Measurements from ENCODE around the gene ACSL5. TPM values are rescaled to one million over a fixed set of nuclear protein-coding genes. Genes with fewer than 3 reads are reported as not detected.

Gene ACSL5
- total RNA-seq (ENCODE audit: unreplicated experiment): 0.64 TPM
- long read RNA-seq, partial matches to known transcripts: 1 of 1 reads
- long read RNA-seq, other reads (novel, unspliced or antisense): 0 of 1 reads

DNA sequence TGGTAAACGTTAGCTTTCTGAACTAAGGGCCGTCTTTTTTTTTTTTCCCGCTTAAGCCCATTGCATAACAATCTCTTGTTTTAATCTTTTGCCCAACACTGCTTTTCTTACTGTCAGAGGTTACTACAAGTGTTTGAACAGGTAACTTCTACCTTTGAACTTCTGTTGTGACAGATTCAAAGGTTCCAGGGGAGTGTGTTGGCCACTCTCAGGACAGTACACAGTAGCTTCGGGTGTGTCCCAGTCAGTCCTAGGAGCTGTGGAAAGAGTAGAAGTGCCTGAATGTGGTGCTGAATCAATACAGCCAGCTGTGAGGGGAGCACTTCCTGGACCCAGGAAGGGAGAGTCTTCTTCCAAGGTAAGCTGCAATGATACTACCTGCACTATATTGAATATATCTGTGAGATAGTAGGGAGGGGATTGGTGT, at the start of gene ACSL5:
Gene ACSL5, plus strand, starts transcription at position 205 of the 427 bp plus-strand sequence. CDS start 20,831 bp downstream, outside the sequence.
- Mint-ChIP-seq H3K4me3 (ENCODE audit: unreplicated experiment) (no peak within 1 kb of the TSS), H3K27ac (ENCODE audit: unreplicated experiment) (peak within 1 kb of the TSS; percentile 4), H3K36me3 (ENCODE audit: low read depth, unreplicated experiment) (peaks cover 4% of the 10 kb centered on the region), H3K4me1 (ENCODE audit: unreplicated experiment) (peaks cover 12% of the 10 kb centered on the region), H3K9me3 (ENCODE audit: unreplicated experiment) (no peaks in the 10 kb centered on the region), H3K27me3 (ENCODE audit: unreplicated experiment) (peaks cover 5% of the 10 kb centered on the region)
- DNase-seq (ENCODE audit: low spot score): no peak
- no peak for TF ChIP-seq CTCF (IDR thresholded peaks at IDR 0.05; ENCODE audit: unreplicated experiment)

DNA sequence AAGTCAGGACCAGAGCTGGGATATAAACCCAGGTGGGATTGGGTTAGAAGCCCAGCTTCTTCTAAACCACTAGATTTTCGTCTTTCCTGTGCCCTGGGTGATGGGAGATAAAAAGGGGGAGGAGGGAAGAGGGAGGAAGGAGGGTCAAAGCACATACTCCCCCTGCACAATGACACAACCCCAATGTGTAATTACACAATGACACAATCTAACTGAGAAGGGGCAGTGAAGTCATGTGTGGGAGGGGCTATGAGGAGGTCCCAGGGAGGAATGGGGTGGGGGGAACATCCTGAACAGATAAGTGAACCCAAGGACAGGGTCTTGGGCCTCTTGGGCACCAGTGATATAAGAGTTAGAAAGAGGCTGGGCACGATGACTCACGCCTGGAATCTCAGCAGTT, 46.2 kb upstream of the ACSL5 start:
- Mint-ChIP-seq H3K27ac (ENCODE audit: unreplicated experiment) (no peak overlapping the region), H3K36me3 (ENCODE audit: low read depth, unreplicated experiment) (no peaks in the 10 kb centered on the region), H3K9me3 (ENCODE audit: unreplicated experiment) (no peaks in the 10 kb centered on the region), H3K4me3 (ENCODE audit: unreplicated experiment) (no peak overlapping the region), H3K27me3 (ENCODE audit: unreplicated experiment) (peaks cover 8% of the 10 kb centered on the region), H3K4me1 (ENCODE audit: unreplicated experiment) (peaks cover 5% of the 10 kb centered on the region)
- DNase-seq (ENCODE audit: low spot score): no peak
- no peak for TF ChIP-seq CTCF (IDR thresholded peaks at IDR 0.05; ENCODE audit: unreplicated experiment)

GRCh38 chr10:112330162-112330561, 43.8 kb upstream of the ACSL5 start:
- H3K27me3 Mint-ChIP-seq (ENCODE audit: unreplicated experiment): peaks cover 9% of the 10 kb centered on the region
- no peak for TF ChIP-seq CTCF (IDR thresholded peaks at IDR 0.05; ENCODE audit: unreplicated experiment)
- no peak overlapping the region for H3K4me3 Mint-ChIP-seq (ENCODE audit: unreplicated experiment)
- no peaks in the 10 kb centered on the region for H3K36me3 Mint-ChIP-seq (ENCODE audit: low read depth, unreplicated experiment)
- peaks cover 8% of the 10 kb centered on the region for H3K4me1 Mint-ChIP-seq (ENCODE audit: unreplicated experiment)
- no peak for DNase-seq (ENCODE audit: low spot score)
- no peak overlapping the region for H3K27ac Mint-ChIP-seq (ENCODE audit: unreplicated experiment)
- no peaks in the 10 kb centered on the region for H3K9me3 Mint-ChIP-seq (ENCODE audit: unreplicated experiment)

DNA sequence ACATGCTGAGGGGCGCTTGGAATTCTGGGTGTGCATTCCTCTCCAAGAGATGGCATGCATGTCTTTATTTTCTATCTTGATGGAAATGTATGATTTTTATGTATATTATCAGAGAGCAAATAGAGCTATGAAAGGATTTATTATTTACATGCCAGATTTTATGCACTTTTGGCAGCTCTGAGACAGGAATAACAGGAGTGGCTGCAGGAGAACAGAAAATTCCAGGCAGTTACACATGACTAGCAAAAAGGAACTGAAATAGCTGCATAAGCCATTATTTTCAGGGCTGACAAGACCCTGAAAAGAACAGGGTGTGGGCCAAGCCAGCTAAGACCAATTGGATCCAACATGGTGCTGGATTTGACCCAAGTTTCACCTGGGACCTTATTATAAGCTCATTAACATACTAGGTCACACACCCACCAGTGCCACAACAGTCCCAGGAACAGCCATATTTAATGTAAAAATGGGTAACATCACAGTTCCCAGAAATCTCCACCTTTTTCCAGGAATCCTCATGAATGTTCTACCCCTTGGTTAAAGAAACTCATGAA, 43.2 kb upstream of the ACSL5 start:
- H3K27me3 Mint-ChIP-seq (ENCODE audit: unreplicated experiment): peaks cover 9% of the 10 kb centered on the region
- no peak for TF ChIP-seq CTCF (IDR thresholded peaks at IDR 0.05; ENCODE audit: unreplicated experiment)
- no peak overlapping the region for H3K4me3 Mint-ChIP-seq (ENCODE audit: unreplicated experiment)
- H3K27ac Mint-ChIP-seq (ENCODE audit: unreplicated experiment): no peak overlapping the region
- no peaks in the 10 kb centered on the region for H3K9me3 Mint-ChIP-seq (ENCODE audit: unreplicated experiment)
- H3K36me3 Mint-ChIP-seq (ENCODE audit: low read depth, unreplicated experiment): no peaks in the 10 kb centered on the region
- peaks cover 12% of the 10 kb centered on the region for H3K4me1 Mint-ChIP-seq (ENCODE audit: unreplicated experiment)
- no peak for DNase-seq (ENCODE audit: low spot score)

- no peaks in the 10 kb centered on the region for H3K9me3 Mint-ChIP-seq (ENCODE audit: unreplicated experiment)
- peaks cover 7% of the 10 kb centered on the region for H3K27me3 Mint-ChIP-seq (ENCODE audit: unreplicated experiment)
Measured at GRCh38 chr10:112332022-112332421, 41.9 kb upstream of the ACSL5 start.

More at GRCh38 chr10:112332022-112332421, 41.9 kb upstream of the ACSL5 start:
- peaks cover 16% of the 10 kb centered on the region for H3K4me1 Mint-ChIP-seq (ENCODE audit: unreplicated experiment)
- no peak overlapping the region for H3K4me3 Mint-ChIP-seq (ENCODE audit: unreplicated experiment)
- no peak overlapping the region for H3K27ac Mint-ChIP-seq (ENCODE audit: unreplicated experiment)
- H3K36me3 Mint-ChIP-seq (ENCODE audit: low read depth, unreplicated experiment): no peaks in the 10 kb centered on the region
- no peak for DNase-seq (ENCODE audit: low spot score)
- no peak for TF ChIP-seq CTCF (IDR thresholded peaks at IDR 0.05; ENCODE audit: unreplicated experiment)
